ENCODE measurements around the gene SF1. TPM values are rescaled to one million over a fixed set of nuclear protein-coding genes. Genes with fewer than 3 reads are reported as not detected.

Gene SF1
- total and polyA plus RNA-seq, 2 of the 8 experiments (the other 6 are each of a cell fraction or from before 2014, with no cell fraction given) = 72.7 to 353 TPM

GRCh38 chr11:64770120-64770519 lies 8.2 kb downstream of the SF1 start:
- H3K4me2 ChIP-seq (ENCODE audit: insufficient read depth in 1 of 2, low read depth in 2 of 2, low read length in 2 of 2) = no peak overlapping the region
- no peak overlapping the region for H4K5ac ChIP-seq (ENCODE audit: insufficient read length, low read depth, low read length)
- no peaks in the 10 kb centered on the region; a peak in 1 of 7 replicates for H3K27me3 ChIP-seq (replicated peaks in 1 of 4; ENCODE audit: control insufficient read depth in 3 of 4, extremely low read depth in 1 of 4, insufficient read depth in 3 of 4, low read length in 3 of 4)
- H3K23me2 ChIP-seq (ENCODE audit: low read depth, low read length) = no peaks in the 10 kb centered on the region
- H3K4me1 ChIP-seq (replicated peaks in 1 of 4; ENCODE audit: control insufficient read depth in 3 of 4, insufficient read depth in 4 of 4, low read length in 3 of 4) = peaks cover 0 to 21% (median 15%) of the 10 kb centered on the region in 4 experiments; a peak in 6 of 7 replicates
- H2BK5ac ChIP-seq (ENCODE audit: low read depth, low read length) = no peak overlapping the region
- peaks cover 38 to 51% of the 10 kb centered on the region in 2 experiments for H4K20me1 ChIP-seq (replicated peaks in 1 of 2; ENCODE audit: control insufficient read depth in 1 of 2, insufficient read depth in 2 of 2, low read length in 2 of 2)
- no peak overlapping the region for H3K14ac ChIP-seq (ENCODE audit: insufficient read length)
- H3K79me1 ChIP-seq (ENCODE audit: low read depth, low read length) = peaks cover 6% of the 10 kb centered on the region
- FAIRE-seq (no peak), DNase-seq (ENCODE audit: low read depth in 1 of 2, low spot score in 2 of 2) (no peak)
- no peak overlapping the region for H3K9ac ChIP-seq (replicated peaks in 1 of 4; ENCODE audit: extremely low read depth in 1 of 4, low read depth in 3 of 4, low read length in 3 of 4)
- no peak overlapping the region for H3K56ac ChIP-seq (replicated peaks; ENCODE audit: insufficient read length, low read depth, low read length)
- no peak overlapping the region for H3K27ac ChIP-seq (ENCODE audit: low read depth, low read length)
- H4K8ac ChIP-seq (ENCODE audit: extremely low read depth, insufficient read depth, low read length) = no peak overlapping the region
- TF ChIP-seq FOSL1 (IDR thresholded peaks at IDR 0.05; ENCODE audit: insufficient read depth, low read depth, low read length) = no peak
- no peak for TF ChIP-seq POLR2AphosphoS5 (IDR thresholded peaks at IDR 0.05; ENCODE audit: low read depth, low read length)
- no peak for TF ChIP-seq SIX5 (IDR thresholded peaks at IDR 0.05; ENCODE audit: low read depth, low read length)
- TF ChIP-seq HDAC6 (IDR thresholded peaks at IDR 0.05; ENCODE audit: low read depth, low read length) = no peak
- no peak for TF ChIP-seq SIRT6 (IDR thresholded peaks at IDR 0.05; ENCODE audit: low read length)
- no peak overlapping the region for H3K23ac ChIP-seq (ENCODE audit: insufficient read length)
- H2BK120ac ChIP-seq (replicated peaks; ENCODE audit: low read depth, low read length) = no peak overlapping the region
- CTCF ChIA-PET (ENCODE audit: partially characterized antibody) = interaction anchor here (0.6 to 23.6 kb wide), 3 partner anchors 8 to 126 kb away, joined by 3 to 376 read pairs (median 4); partner anchors contain the start of gene RASGRP2
- no peak overlapping the region for H2AK5ac ChIP-seq (ENCODE audit: low read depth, low read length)
- H2BK12ac ChIP-seq (ENCODE audit: low read depth, low read length) = no peak overlapping the region
- H3K9me3 ChIP-seq (ENCODE audit: insufficient read depth in 2 of 2, low read depth in 1 of 2, low read length in 1 of 2) = no peaks in the 10 kb centered on the region
- POLR2A ChIA-PET (ENCODE audit: partially characterized antibody) = interaction anchor here (0.6 to 42.9 kb wide), 6 partner anchors 4 to 325 kb away, joined by 3 to 1087 read pairs (median 6); partner anchors contain the start of genes PYGM, RASGRP2 and SF1
- no peak overlapping the region for H2BK20ac ChIP-seq (ENCODE audit: low read length)
- H3K4ac ChIP-seq (replicated peaks; ENCODE audit: insufficient read length, low read depth, low read length) = no peak overlapping the region
- H4K91ac ChIP-seq (replicated peaks; ENCODE audit: insufficient read length, low read length) = no peak overlapping the region
- peaks cover 66 to 100% (median 92%) of the 10 kb centered on the region in 4 experiments for H3K36me3 ChIP-seq (ENCODE audit: control insufficient read depth in 2 of 4, insufficient read depth in 4 of 4, low read length in 3 of 4)
- no peak overlapping the region for H2BK15ac ChIP-seq (ENCODE audit: low read length)
- H2AFZ ChIP-seq (ENCODE audit: low read length) = no peak overlapping the region
- peaks cover 12 to 56% of the 10 kb centered on the region in 2 experiments for H3K79me2 ChIP-seq (ENCODE audit: control insufficient read depth in 1 of 2, insufficient read depth in 2 of 2, low read length in 2 of 2)
- no peak overlapping the region for H3K18ac ChIP-seq (ENCODE audit: extremely low read depth, low read length)
- WGBS, 2 experiments (ENCODE audit: extremely low coverage in 1 of 2, insufficient coverage in 1 of 2, insufficient read length in 1 of 2, insufficient replicate concordance in 2 of 2, low coverage in 1 of 2, low lambda C conversion rate in 2 of 2, missing lambda C conversion rate in 1 of 2) = 95% methylated on average over 12 of the region's 12 CpGs; no CpG with 5 or more reads in 1 of the 2 experiments
- H3K4me3 ChIP-seq (ENCODE audit: extremely low read depth in 1 of 4, insufficient read depth in 2 of 4, low read depth in 3 of 4, low read length in 4 of 4) = no peak overlapping the region

Measured in H1 (cell line).